HepG2 (cell line): ENCODE data around the gene VENTX. TPM values are rescaled to one million over a fixed set of nuclear protein-coding genes. Genes with fewer than 3 reads are reported as not detected.

Source experiments
- ATAC-seq: fragments of 200-7000 bp; cut with Tn5 transposase; 3 replicates; pipeline ENCODE4 v1.9.1; 2020; ENCODE audit warnings: mild to moderate bottlenecking, moderate library complexity
- BruUV-seq: library from RNA; stranded (reverse); fragments of 400-500 nt; replicated peaks from 2 replicates; lab custom pipeline; 2021; lab: Mats Ljungman, UMichigan
- CTCF ChIA-PET: fragments of 300-600 bp; formaldehyde crosslinking; extraction: SDS; loops from one replicate; lab custom pipeline; 2021; ENCODE audit warnings: low total read pairs, inconsistent platforms, low intra/inter-chr PET ratio; lab: Yijun Ruan, JAX
- POLR2A ChIA-PET: fragments of 350-600 bp; sonication (Branson Sonifier 250); formaldehyde crosslinking; loops from one replicate; lab custom pipeline; 2020; ENCODE audit warnings: antibody characterized with exemption, inconsistent platforms; lab: Yijun Ruan, JAX
- DNase-seq: peaks from one replicate; pipeline ENCODE4 v3.0.0-alpha.2; 2015; ENCODE audit warnings: low spot score
- FAIRE-seq: peaks from 3 replicates; lab custom pipeline; 2011; peaks lifted over from hg19 to GRCh38; lab: Jason Lieb, UNC
- H2AFZ ChIP-seq: one replicate; pipeline ENCODE4 v1.6.1; 2011; ENCODE audit warnings: low read length, inconsistent platforms
- H3K27ac ChIP-seq: fragments of 300-600 bp; 3 replicates; pipeline ENCODE4 v1.8.0; 2011; ENCODE audit warnings: mixed run types, mild to moderate bottlenecking, mixed read lengths, low read length, inconsistent platforms; ENCODE audit not compliant: insufficient read depth; ENCODE audit errors: extremely low read length
- H3K27me3 ChIP-seq, 2 experiments: fragments of 200-600 bp in 1 of 2; 2 replicates in 1 of 2; 3 replicates in 1 of 2; pipeline versions ENCODE4 v1.6.0 to v1.8.0; 2011; ENCODE audit warnings: low read length in 2 of 2, mild to moderate bottlenecking in 2 of 2, moderate library complexity in 2 of 2, inconsistent platforms in 1 of 2; ENCODE audit not compliant: insufficient read depth in 2 of 2, control insufficient read depth in 1 of 2
- H3K36me3 ChIP-seq, 2 experiments: fragments of 200-600 bp in 1 of 2; replicated peaks in 1 of 2; 2 replicates in 1 of 2; 3 replicates in 1 of 2; pipeline versions ENCODE4 v1.5.1 to v1.8.0; 2011; ENCODE audit warnings: low read length in 2 of 2, inconsistent platforms in 1 of 2; ENCODE audit not compliant: insufficient read depth in 2 of 2, control insufficient read depth in 1 of 2
- H3K4me1 ChIP-seq: 2 replicates; pipeline ENCODE4 v1.5.1; 2012; ENCODE audit warnings: low read length, inconsistent platforms; ENCODE audit not compliant: insufficient read depth
- H3K4me2 ChIP-seq: 2 replicates; pipeline ENCODE4 v1.6.0; 2011; ENCODE audit warnings: low read depth, low read length, inconsistent platforms
- H3K4me3 ChIP-seq, 3 experiments: fragments of 200-600 bp in 1 of 3; sonication (generic), shearing (Covaris generic) in 1 of 3; replicated peaks in 1 of 3; 2 replicates each; pipeline ENCODE4 v1.5.1; 2011 to 2016; ENCODE audit warnings: low read length in 3 of 3, inconsistent platforms in 2 of 3, low read depth in 2 of 3, mild to moderate bottlenecking in 2 of 3, control low read depth in 1 of 3, mixed read lengths in 1 of 3; ENCODE audit not compliant: insufficient read depth in 1 of 3
- H3K79me2 ChIP-seq: one replicate; pipeline ENCODE4 v1.6.1; 2011; ENCODE audit warnings: low read length, inconsistent platforms; ENCODE audit not compliant: insufficient read depth
- H3K9ac ChIP-seq: 2 replicates; pipeline ENCODE4 v1.6.0; 2011; ENCODE audit warnings: mild to moderate bottlenecking, low read depth, low read length, inconsistent platforms; ENCODE audit not compliant: insufficient read depth
- H3K9me3 ChIP-seq: 2 replicates; pipeline ENCODE4 v1.5.1; 2012; ENCODE audit warnings: mild to moderate bottlenecking, low read length
- H4K20me1 ChIP-seq: 2 replicates; pipeline ENCODE4 v1.6.0; 2011; ENCODE audit warnings: inconsistent platforms, mild to moderate bottlenecking, low read length, moderate library complexity; ENCODE audit not compliant: insufficient read depth
- ARID3A ChIP-seq: IDR thresholded peaks from 2 replicates; pipeline ENCODE4 v1.6.1; 2012; ENCODE audit warnings: low read depth, low read length, improper control_type of control experiment
- ARID5B ChIP-seq: IDR thresholded peaks from 2 replicates; pipeline ENCODE4 v1.4.0; 2020; ENCODE audit warnings: mild to moderate bottlenecking, missing genetic modification reagents
- ATF5 ChIP-seq: sonication (generic); formaldehyde crosslinking; IDR thresholded peaks from 2 replicates; pipeline ENCODE4 v1.4.0; 2020; ENCODE audit warnings: mild to moderate bottlenecking, low read depth, missing genetic modification reagents
- CEBPZ ChIP-seq: IDR thresholded peaks from 2 replicates; pipeline ENCODE4 v1.6.1; 2012; ENCODE audit warnings: low read length, improper control_type of control experiment
- DMTF1 ChIP-seq: sonication (generic); formaldehyde crosslinking; IDR thresholded peaks from 2 replicates; pipeline ENCODE4 v1.4.0; 2020; ENCODE audit warnings: mild to moderate bottlenecking, missing genetic modification reagents
- HNF4A ChIP-seq: sonication (generic); formaldehyde crosslinking; IDR thresholded peaks from 2 replicates; pipeline ENCODE4 v1.4.0; 2020; ENCODE audit warnings: missing genetic modification reagents
- MAFK ChIP-seq, 2 experiments: IDR thresholded peaks in 1 of 2; conservative IDR thresholded peaks in 1 of 2; 2 replicates each; pipeline ENCODE4 v1.6.1; 2011; ENCODE audit warnings: improper control_type of control experiment in 2 of 2, low read length in 2 of 2
- NAIF1 ChIP-seq: sonication (generic); formaldehyde crosslinking; IDR thresholded peaks from 2 replicates; pipeline ENCODE4 v1.5.0; 2020; ENCODE audit warnings: mild to moderate bottlenecking, missing genetic modification reagents, borderline replicate concordance
- PPARG ChIP-seq: conservative IDR thresholded peaks from 2 replicates; pipeline ENCODE4 v1.6.1; 2016; ENCODE audit warnings: missing biosample characterization, missing genetic modification reagents
- ZNF326 ChIP-seq: sonication (generic); formaldehyde crosslinking; IDR thresholded peaks from 2 replicates; pipeline ENCODE4 v1.4.0; 2020; ENCODE audit warnings: missing genetic modification reagents, borderline replicate concordance
- ZNF652 ChIP-seq: IDR thresholded peaks from 2 replicates; pipeline ENCODE4 v1.6.1; 2016; ENCODE audit warnings: low read depth, borderline replicate concordance
- WGBS: methylation state at CpG from one replicate; pipeline ENCODE4 v1.1.6; 2017; ENCODE audit warnings: low lambda C conversion rate; 5-methylcytosine and 5-hydroxymethylcytosine counted together
- in situ Hi-C: cut with HindIII; loops from 2 replicates; pipeline ENCODE4 v1.10.0; 2017; ENCODE audit warnings: low pct_unique_long_range_greater_than_20kb; ENCODE audit not compliant: extremely low pct_ligation_motif_present
- intact Hi-C: fragments of 100-400 bp; cut with micrococcal nuclease; formaldehyde crosslinking; loops from one replicate; pipeline ENCODE4 v1.10.0; 2022; ENCODE audit not compliant: unreplicated experiment
- polyA plus RNA-seq, 8 experiments: library from polyadenylated mRNA; depleted of rRNA in 3 of 8; stranded (reverse) in 7 of 8; unstranded in 1 of 8; fragments of >200 nt; fragmentation: Illumina TruSeq in 4 of 8; extraction: Trizol in 4 of 8; gene quantifications; 2 replicates each; pipeline versions ENCODE4 v1.2.1 to v1.2.3, GENCODE V29; 2011 to 2016; ENCODE audit warnings: low read depth in 4 of 8, missing spikeins in 1 of 8, mixed read lengths in 1 of 8; ENCODE audit not compliant: insufficient read depth in 1 of 8
- total RNA-seq, 5 experiments: library from RNA; depleted of rRNA; stranded (reverse); fragments of >200 nt; fragmentation: Illumina TruSeq; extraction: Trizol; gene quantifications; 2 replicates each; pipeline ENCODE4 v1.2.3, GENCODE V29; 2016; ENCODE audit warnings: low read depth in 1 of 5

The VENTX gene
- total and polyA plus RNA-seq, 2 of the 13 experiments (the other 11 are each of a cell fraction or from before 2014, with no cell fraction given) = not detected

GRCh38 chr10:133231946-133232574 lies 5.6 kb upstream of the VENTX start:
- WGBS = 35% methylated on average over 8 of the region's 11 CpGs
- H3K4me3 ChIP-seq = no peak overlapping the region
- H3K4me1 ChIP-seq = no peaks in the 10 kb centered on the region
- intact Hi-C loops = no loop called here
- FAIRE-seq (no peak), ATAC-seq (no peak), DNase-seq (no peak)
- in situ Hi-C loops = no loop called here
- H3K27me3 ChIP-seq = peaks cover 8 to 53% of the 10 kb centered on the region in 2 experiments
- 0 out of 2 replicates have a peak, but pooled peaks cover 3% of the 10 kb centered on the region for H4K20me1 ChIP-seq
- H3K9ac ChIP-seq = no peak overlapping the region
- no TSS peak for BruUV-seq
- ChIA-PET CTCF (no interaction called here), POLR2A (no interaction called here)
- H2AFZ ChIP-seq = no peak overlapping the region
- H3K4me2 ChIP-seq = no peak overlapping the region
- H3K27ac ChIP-seq = no peak overlapping the region
- no peaks in the 10 kb centered on the region for H3K36me3 ChIP-seq
- no peaks in the 10 kb centered on the region for H3K9me3 ChIP-seq
- no peaks in the 10 kb centered on the region for H3K79me2 ChIP-seq
- TF ChIP-seq ZNF652 (CRISPR knock-in tag) (no peak), ARID5B (CRISPR knock-in tag) (no peak), NAIF1 (CRISPR knock-in tag) (no peak), ARID3A (no peak), HNF4A (CRISPR knock-in tag) (no peak), ZNF326 (CRISPR knock-in tag) (no peak), CEBPZ (no peak), ATF5 (CRISPR knock-in tag) (no peak), PPARG (CRISPR knock-in tag) (no peak), MAFK (conservative IDR thresholded peaks at IDR 0.05 in 1 of 2, IDR thresholded peaks at IDR 0.05 in 1 of 2; ENCODE audit: low read length in 2 of 2) (no peak), DMTF1 (no peak)
